Psoas muscle (tissue), 8 donors: ENCODE measurements around the gene ZCCHC7. TPM values are rescaled to one million over a fixed set of nuclear protein-coding genes. Genes with fewer than 3 reads are reported as not detected.
"Not testable (repeated sequence)": the region's sequence is repeated elsewhere in the genome, so short reads cannot be mapped to it uniquely, and the experiment has no call there.

Source experiments
- ATAC-seq, 4 donors: fragments of 200-7000 bp; cut with Tn5 transposase; one replicate each; pipeline ENCODE4 v1.9.1; 2020; ENCODE audit warnings: moderate library complexity in 3 of 4, mild to moderate bottlenecking in 2 of 4
- DNase-seq, 2 donors: peaks; one replicate each; pipeline ENCODE4 v3.0.0-alpha.2; 2020
- H3K27ac ChIP-seq: fragments of 200-600 bp; one replicate; pipeline ENCODE4 v1.8.0; 2022
- H3K27me3 ChIP-seq, 3 donors: fragments of 200-600 bp in 1 of 3; one replicate each; pipeline versions ENCODE4 v1.6.1 to v1.8.0; 2013 to 2022; ENCODE audit warnings: low read length in 2 of 3, mild to moderate bottlenecking in 2 of 3, moderate library complexity in 1 of 3; ENCODE audit not compliant: insufficient read depth in 3 of 3
- H3K36me3 ChIP-seq, 2 donors: fragments of 200-600 bp in 1 of 2; one replicate each; pipeline versions ENCODE4 v1.6.1 to v1.8.0; 2013 to 2022; ENCODE audit warnings: low read depth in 1 of 2, mild to moderate bottlenecking in 1 of 2, moderate library complexity in 1 of 2; ENCODE audit not compliant: insufficient read depth in 1 of 2
- H3K4me1 ChIP-seq: fragments of 200-600 bp; one replicate; pipeline ENCODE4 v1.8.0; 2022
- H3K4me3 ChIP-seq: fragments of 200-600 bp; one replicate; pipeline ENCODE4 v1.8.0; 2022; ENCODE audit warnings: mild to moderate bottlenecking
- H3K9me3 ChIP-seq: fragments of 200-600 bp; one replicate; pipeline ENCODE4 v1.8.0; 2022
- WGBS, 3 donors: extraction: QIAGEN DNeasy Blood & Tissue Kit; methylation state at CpG; one replicate each; pipeline versions ENCODE4 v1.1.6 to v1.1.7; 2013; 5-methylcytosine and 5-hydroxymethylcytosine counted together
- intact Hi-C, 2 donors: fragments of 100-400 bp; cut with DNase I; formaldehyde crosslinking; loops; one replicate each; pipeline versions ENCODE4 v1.11.0 to v1.14.2; 2022
- polyA plus RNA-seq, 3 donors: library from polyadenylated mRNA; stranded (reverse); fragments of 200-250 nt; gene quantifications; one replicate each; pipeline ENCODE4 v1.2.3, GENCODE V29; 2013
- total RNA-seq, 4 donors: library from RNA; stranded (reverse); fragmentation: NEBNext Ultra II Directional in 2 of 4; extraction: Animal tissue kit (Norgen Biotek cat#: 25700) in 2 of 4; gene quantifications; one replicate each; pipeline versions ENCODE4 v1.2.1 to v1.2.4, GENCODE V29; 2021 to 2023
- TF ChIP-seq, protein P1 (sequence below): fragments of 200-600 bp; IDR thresholded peaks from one replicate; pipeline ENCODE4 v1.8.0; 2022; ENCODE audit warnings: antibody characterized with exemption
- donor health status: healthy with polysubstance abuse.
- donor health status: DM: no; HTN: no; CAD: no; lungs with moderate emphysema.
- donor health status: Bipolar disorder and iron deficiency.
- donor health status: healthy.
- donor health status: DM: yes; HTN: yes; CAD: no.
- donor health status: DM: no; HTN: no; CAD: no.
- donor health status: DM: no; HTN: no; CAD: no.
- donor health status: DM: yes; HTN: yes; CAD: no.

ZCCHC7 gene
- total and polyA plus RNA-seq, 7 donors, result 6.2 to 10.3 (median 7.3) TPM

- Histone ChIP-seq H3K4me3 (no peak overlapping the region), H3K27me3 (no peaks in the 10 kb centered on the region), H3K4me1 (peaks cover 20% of the 10 kb centered on the region), H3K27ac (no peak overlapping the region), H3K9me3 (no peaks in the 10 kb centered on the region), H3K36me3 (no peaks in the 10 kb centered on the region)
- TF ChIP-seq, protein P1, sequence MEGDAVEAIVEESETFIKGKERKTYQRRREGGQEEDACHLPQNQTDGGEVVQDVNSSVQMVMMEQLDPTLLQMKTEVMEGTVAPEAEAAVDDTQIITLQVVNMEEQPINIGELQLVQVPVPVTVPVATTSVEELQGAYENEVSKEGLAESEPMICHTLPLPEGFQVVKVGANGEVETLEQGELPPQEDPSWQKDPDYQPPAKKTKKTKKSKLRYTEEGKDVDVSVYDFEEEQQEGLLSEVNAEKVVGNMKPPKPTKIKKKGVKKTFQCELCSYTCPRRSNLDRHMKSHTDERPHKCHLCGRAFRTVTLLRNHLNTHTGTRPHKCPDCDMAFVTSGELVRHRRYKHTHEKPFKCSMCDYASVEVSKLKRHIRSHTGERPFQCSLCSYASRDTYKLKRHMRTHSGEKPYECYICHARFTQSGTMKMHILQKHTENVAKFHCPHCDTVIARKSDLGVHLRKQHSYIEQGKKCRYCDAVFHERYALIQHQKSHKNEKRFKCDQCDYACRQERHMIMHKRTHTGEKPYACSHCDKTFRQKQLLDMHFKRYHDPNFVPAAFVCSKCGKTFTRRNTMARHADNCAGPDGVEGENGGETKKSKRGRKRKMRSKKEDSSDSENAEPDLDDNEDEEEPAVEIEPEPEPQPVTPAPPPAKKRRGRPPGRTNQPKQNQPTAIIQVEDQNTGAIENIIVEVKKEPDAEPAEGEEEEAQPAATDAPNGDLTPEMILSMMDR, result no peak
- DNase-seq (no peak), ATAC-seq (no peak)
- WGBS, 3 donors, result 79 to 92% (median 82%) methylated on average over 1 of the region's 1 CpG
- intact Hi-C loops, result no loop called here
These were observed 78.5 kb downstream of the ZCCHC7 start for GRCh38 chr9:37198831-37199230.

- whole genome bisulfite sequencing, 3 donors, result 85 to 96% (median 91%) methylated on average over 1 of the region's 1 CpG
- peaks cover 20% of the 10 kb centered on the region for H3K4me1 ChIP-seq
- ATAC-seq (no peak), DNase-seq (no peak)
- TF ChIP-seq, protein P1, result no peak
- H3K27me3 ChIP-seq, result no peaks in the 10 kb centered on the region
- no peak overlapping the region for H3K27ac ChIP-seq
- H3K36me3 ChIP-seq, result peaks cover 0 to 4% of the 10 kb centered on the region in 2 donors
- H3K4me3 ChIP-seq, result no peak overlapping the region
- peaks cover 10% of the 10 kb centered on the region for H3K9me3 ChIP-seq
- intact Hi-C loops, result loop anchor here (10.0 kb wide), 3 partner anchors 54 to 104 kb away; no protein-coding TSS in a partner anchor
These were observed 80.1 kb downstream of the ZCCHC7 start for GRCh38 chr9:37200433-37201005.

DNA sequence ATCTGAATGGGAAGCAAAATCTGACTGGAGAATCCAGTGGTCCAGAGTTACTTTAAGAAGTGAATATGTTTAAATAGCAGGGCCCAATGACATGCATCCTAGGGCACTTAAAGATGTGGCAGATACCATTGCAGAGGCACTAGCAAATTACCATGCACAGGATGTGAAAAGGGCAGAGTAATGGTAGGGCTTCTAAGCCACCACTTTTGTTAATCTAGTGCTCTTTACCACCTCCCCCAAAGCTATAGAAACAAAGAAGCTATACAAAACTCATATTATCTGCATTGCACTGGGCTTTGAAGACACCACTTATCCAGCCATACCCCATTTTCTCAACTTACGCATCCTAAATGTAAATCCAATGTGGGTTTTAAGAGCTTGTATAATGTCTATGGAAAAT, 81.2 kb downstream of the ZCCHC7 start:
- H3K27ac ChIP-seq, result no peak overlapping the region
- H3K4me3 ChIP-seq, result no peak overlapping the region
- 96 to 100% (median 97%) methylated on average over 1 of the region's 1 CpG for WGBS, 3 donors
- TF ChIP-seq, protein P1, result no peak
- H3K36me3 ChIP-seq, result peaks cover 0 to 4% of the 10 kb centered on the region in 2 donors
- intact Hi-C loops, result loop anchor here (10.0 kb wide), 3 partner anchors 53 to 103 kb away; no protein-coding TSS in a partner anchor
- ATAC-seq (no peak), DNase-seq (no peak)
- peaks cover 14% of the 10 kb centered on the region for H3K4me1 ChIP-seq
- peaks cover 10% of the 10 kb centered on the region for H3K9me3 ChIP-seq
- H3K27me3 ChIP-seq, result no peaks in the 10 kb centered on the region

DNA sequence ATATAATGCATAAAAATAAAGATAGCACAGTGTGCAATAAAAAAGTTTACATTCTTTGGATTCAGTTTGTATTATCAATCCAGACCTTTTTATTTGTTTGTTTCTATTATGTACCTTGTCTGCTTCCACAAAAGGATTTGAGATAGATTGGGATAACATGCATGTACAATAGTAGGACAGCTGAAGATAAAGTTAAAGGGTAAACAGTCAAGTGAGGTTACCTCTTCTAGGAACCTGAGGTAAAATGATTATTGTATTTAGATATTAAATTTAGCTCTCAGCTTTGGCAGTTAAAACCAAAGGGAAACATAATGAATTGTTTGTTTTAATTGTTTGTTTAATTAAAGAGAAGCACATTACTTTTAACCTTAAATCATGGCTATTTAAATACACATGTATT, 81.7 kb downstream of the ZCCHC7 start:
- DNase-seq, result no peak
- no peak for ATAC-seq
- Histone ChIP-seq H3K4me1 (peaks cover 8% of the 10 kb centered on the region), H3K27me3 (no peaks in the 10 kb centered on the region), H3K27ac (no peak overlapping the region), H3K4me3 (no peak overlapping the region), H3K9me3 (peaks cover 10% of the 10 kb centered on the region), H3K36me3 (peaks cover 0 to 4% of the 10 kb centered on the region in 2 donors)
- intact Hi-C loops, result loop anchor here (10.0 kb wide), 3 partner anchors 53 to 103 kb away; no protein-coding TSS in a partner anchor
- TF ChIP-seq, protein P1, result no peak

- WGBS, 3 donors, result 97 to 98% (median 98%) methylated on average over 4 of the region's 4 CpGs
- ATAC-seq, H3K4me3 ChIP-seq, H3K27me3 ChIP-seq, H3K27ac ChIP-seq, DNase-seq, H3K36me3 ChIP-seq, H3K4me1 ChIP-seq: not testable (repeated sequence)
- H3K9me3 ChIP-seq, result peaks cover 10% of the 10 kb centered on the region
- intact Hi-C loops, result loop anchor here (10.0 kb wide), 3 partner anchors 51 to 101 kb away; no protein-coding TSS in a partner anchor
These were observed 83.1 kb downstream of the ZCCHC7 start for GRCh38 chr9:37203456-37203855.
